Hypothalamus (tissue), 51 donors: Measurements from ENCODE around the gene HNRNPAB.
A peak's percentile ranks its signal among the peaks of the same experiment; 100 is the strongest.
"Not testable (repeated sequence)": the region's sequence is repeated elsewhere in the genome, so short reads cannot be mapped to it uniquely, and the experiment has no call there.

ENCODE experiments used
- DNase-seq, 51 donors: peaks; one replicate each; lab custom pipeline; 2025; lab: John Stamatoyannopoulos, UW

HNRNPAB gene

GRCh38 chr5:178240766-178241165, 36.4 kb downstream of the HNRNPAB start:
- DNase-seq = no peak

DNA sequence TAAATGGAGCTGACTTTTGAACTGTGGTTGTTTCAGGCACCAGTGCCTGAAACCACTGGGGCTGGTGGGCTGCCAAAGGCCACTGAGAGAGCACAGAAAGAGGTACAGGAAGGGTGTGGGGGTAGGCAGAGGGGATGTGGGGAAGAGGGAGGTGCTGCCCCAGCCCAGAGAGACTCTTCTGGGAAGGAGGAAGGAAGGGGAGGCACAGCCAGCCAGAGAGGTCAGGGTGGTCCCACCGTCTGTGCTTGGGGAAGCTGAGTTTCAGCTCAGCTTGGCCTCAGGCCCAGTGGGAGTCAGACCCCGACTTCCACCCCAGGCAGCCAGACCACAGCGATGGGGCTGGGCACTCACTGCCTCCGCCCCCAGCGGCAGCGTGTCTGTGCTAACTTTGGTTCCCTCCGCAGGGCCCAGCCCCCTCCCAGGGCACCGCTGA, 36.9 kb downstream of the HNRNPAB start:
- DNase-seq = peak in 16 of 51 donors; percentile 5 to 63 (median 25)

DNA sequence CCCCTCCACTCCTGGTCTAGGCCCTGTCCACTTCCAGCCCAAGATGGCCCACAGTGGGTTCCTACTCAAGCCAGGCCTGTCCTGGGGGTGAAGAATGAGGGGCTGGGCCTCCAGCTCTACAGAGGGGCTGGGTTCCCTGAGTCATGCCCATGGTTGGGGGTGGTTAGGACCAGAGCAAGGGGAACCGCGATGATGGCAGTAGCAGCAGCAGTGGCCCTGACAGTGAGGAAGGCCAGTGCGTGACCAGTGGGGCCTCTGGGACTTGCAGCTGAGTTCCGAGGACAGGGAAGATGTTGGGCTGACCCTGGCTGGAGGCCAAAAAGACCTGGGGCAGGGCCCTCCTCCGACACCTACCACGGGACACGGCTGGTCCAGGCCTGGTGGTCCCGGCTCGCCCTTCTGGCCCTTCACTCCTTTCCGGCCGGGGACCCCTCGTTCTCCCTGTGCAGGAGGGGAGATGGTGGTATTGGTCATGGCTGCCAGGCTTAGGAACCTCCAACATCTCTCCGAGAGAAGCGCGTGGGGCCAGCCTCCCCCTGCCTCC, 37.4 kb downstream of the HNRNPAB start:
- DNase-seq = peak in 3 of 51 donors; percentile 9 to 63 (median 17)

GRCh38 chr5:178242416-178242815, 38.1 kb downstream of the HNRNPAB start:
- DNase-seq = no peak

GRCh38 chr5:178244576-178244975, 40.2 kb downstream of the HNRNPAB start:
- DNase-seq = no peak

DNA sequence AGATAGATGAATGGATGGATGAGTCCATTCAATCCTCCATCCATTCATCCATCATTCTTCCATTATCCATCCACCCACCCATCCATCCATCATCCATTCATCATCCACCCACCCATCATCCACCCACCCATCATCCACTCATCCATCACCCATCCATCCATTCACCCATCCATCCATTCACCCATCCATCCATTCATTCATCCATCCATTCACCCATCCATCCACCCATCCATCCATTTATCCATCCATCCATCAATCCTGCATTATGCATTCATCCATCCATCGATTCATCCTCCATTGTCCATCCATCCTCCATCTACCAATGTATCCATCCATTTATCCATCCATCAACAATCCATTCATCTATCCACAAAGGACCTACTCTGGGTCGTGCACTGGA, 41.1 kb downstream of the HNRNPAB start:
- DNase-seq = no peak

GRCh38 chr5:178246624-178247279, 42.4 kb downstream of the HNRNPAB start:
- DNase-seq = no peak

DNA sequence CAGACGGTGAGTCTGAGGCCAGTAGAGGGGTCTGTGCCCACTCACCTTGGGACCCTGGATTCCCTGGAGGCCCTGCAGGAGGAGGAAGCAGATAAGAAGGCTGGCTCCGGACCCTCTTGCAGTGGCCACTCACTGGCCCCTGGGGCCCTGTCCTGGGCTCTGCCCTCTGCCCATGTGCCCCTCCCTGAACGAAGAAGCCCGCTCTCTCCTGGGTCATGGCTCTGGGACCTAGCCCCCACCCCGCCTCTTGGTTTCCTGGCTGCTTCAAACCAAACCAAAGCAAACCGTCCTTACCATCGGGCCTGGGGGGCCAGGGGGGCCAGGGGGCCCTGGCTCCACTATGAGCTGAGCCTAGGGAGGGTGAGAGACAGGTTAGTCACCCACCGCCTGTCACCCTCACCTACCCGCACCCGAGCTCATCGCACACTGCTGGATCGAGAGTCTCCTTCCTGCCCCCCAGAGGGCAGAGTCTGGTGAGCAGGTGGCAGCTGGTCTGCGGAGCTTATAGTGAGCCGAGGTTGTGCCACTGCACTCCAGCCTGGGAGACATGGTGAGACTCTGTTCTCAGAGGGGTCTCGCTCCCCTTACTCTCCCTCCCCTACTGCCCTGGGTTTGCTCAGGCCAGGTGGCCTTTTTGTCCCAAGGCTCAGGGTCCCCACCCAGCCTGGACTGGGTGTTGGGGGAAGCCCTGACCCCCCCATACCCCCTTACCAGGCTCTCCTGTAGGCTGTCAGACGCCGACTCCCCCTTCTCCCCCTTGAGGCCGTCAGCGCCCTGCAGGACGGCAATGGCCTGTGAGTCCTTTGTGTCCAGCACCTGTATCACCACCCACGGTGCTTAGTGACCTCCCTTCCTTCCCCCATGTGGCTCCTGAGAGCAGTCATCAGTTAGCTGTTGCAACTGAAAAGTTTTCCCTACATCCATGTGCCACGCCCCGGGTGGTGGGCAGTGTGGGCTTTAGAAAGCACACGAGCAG, 43.4 kb downstream of the HNRNPAB start:
- DNase-seq = no peak

DNA sequence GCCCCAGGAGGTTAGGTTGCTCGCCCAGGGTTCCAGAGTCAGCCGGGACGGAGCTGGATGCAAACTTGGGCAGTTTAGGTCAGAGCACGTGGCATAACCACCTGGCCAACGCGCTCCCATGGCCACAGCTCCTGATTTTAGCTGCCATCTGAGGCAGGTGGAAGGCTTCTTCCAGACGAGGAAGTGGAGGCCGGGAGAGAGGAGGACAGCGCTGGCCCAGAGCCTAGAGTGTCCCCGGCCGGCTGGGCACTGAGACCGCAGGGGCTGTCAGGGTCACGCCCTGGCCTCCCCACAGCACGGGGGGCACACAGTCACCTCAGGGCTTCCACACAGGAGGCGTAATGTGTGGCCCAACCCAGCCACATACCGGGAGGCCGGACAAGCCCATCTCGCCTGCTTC, 44.4 kb downstream of the HNRNPAB start:
- DNase-seq = no peak

GRCh38 chr5:178249191-178249989, 45.1 kb downstream of the HNRNPAB start:
- peak in 16 of 51 donors; percentile 10 to 56 (median 20) for DNase-seq

- DNase-seq = no peak
Measured at GRCh38 chr5:178250263-178250662, 45.9 kb downstream of the HNRNPAB start.

DNA sequence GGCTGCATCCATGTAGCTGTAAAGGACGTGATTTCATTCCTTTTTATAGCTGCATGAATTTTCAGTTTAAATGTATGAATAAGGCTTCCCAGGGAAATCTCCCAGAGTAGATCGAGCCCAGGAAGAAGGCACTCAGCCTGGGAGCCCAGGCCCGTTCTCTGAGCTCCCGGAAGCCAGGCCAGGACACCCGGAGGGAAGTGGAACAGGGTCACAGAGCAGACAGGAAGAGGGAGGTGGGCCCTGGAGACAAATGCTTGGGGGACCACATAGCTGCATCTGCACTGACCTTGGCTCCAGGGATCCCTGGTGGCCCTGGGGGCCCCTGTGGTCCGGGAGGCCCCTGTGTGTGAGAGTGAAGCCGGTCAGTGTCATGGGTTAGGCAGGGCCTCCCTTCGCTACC, 47.9 kb downstream of the HNRNPAB start:
- no peak for DNase-seq

GRCh38 chr5:178253632-178254031, 49.3 kb downstream of the HNRNPAB start:
- DNase-seq = not testable (repeated sequence)

GRCh38 chr5:178256746-178257145, 52.4 kb downstream of the HNRNPAB start:
- no peak for DNase-seq

- no peak for DNase-seq
Measured at GRCh38 chr5:178257650-178258049, 53.3 kb downstream of the HNRNPAB start.

GRCh38 chr5:178259623-178260536, 55.5 kb downstream of the HNRNPAB start:
- no peak for DNase-seq
